GM18505 (cell line): ENCODE results near the gene NRXN3.

Experiments used
- ATAC-seq: cut with Tn5 transposase; IDR thresholded peaks from one replicate; pipeline ENCODE4 v1.9.1; 2021; ENCODE audit not compliant: unreplicated experiment
- POLR2A ChIP-seq: IDR thresholded peaks from 4 replicates; pipeline ENCODE4 v1.6.1; 2011; ENCODE audit warnings: borderline replicate concordance; ENCODE audit not compliant: insufficient read depth, insufficient read length; ENCODE audit errors: extremely low read depth

The NRXN3 gene

GRCh38 chr14:79542121-79542520, 1371.9 kb downstream of the NRXN3 start:
- TF ChIP-seq POLR2A = no peak
- no peak for ATAC-seq

GRCh38 chr14:79543348-79543747, 1373.2 kb downstream of the NRXN3 start:
- TF ChIP-seq POLR2A = no peak
- ATAC-seq = no peak

- TF ChIP-seq POLR2A = no peak
- no peak for ATAC-seq
Observed at GRCh38 chr14:79543967-79544697, 1374.0 kb downstream of the NRXN3 start.

GRCh38 chr14:79544698-79545070, 1374.5 kb downstream of the NRXN3 start:
- TF ChIP-seq POLR2A = no peak
- no peak for ATAC-seq

- no peak for ATAC-seq
- no peak for TF ChIP-seq POLR2A
Observed at GRCh38 chr14:79548836-79549235, 1378.7 kb downstream of the NRXN3 start.

- TF ChIP-seq POLR2A = no peak
- no peak for ATAC-seq
Observed at GRCh38 chr14:79549515-79549914, 1379.3 kb downstream of the NRXN3 start.

- no peak for TF ChIP-seq POLR2A
- ATAC-seq = no peak
Observed at GRCh38 chr14:79551523-79551922, 1381.3 kb downstream of the NRXN3 start.

- no peak for ATAC-seq
- TF ChIP-seq POLR2A = no peak
Observed at GRCh38 chr14:79552778-79553177, 1382.6 kb downstream of the NRXN3 start.

- no peak for ATAC-seq
- no peak for TF ChIP-seq POLR2A
Observed at GRCh38 chr14:79554816-79555215, 1384.6 kb downstream of the NRXN3 start.

GRCh38 chr14:79555429-79555828, 1385.3 kb downstream of the NRXN3 start:
- no peak for ATAC-seq
- TF ChIP-seq POLR2A = no peak

- no peak for TF ChIP-seq POLR2A
- no peak for ATAC-seq
Observed at GRCh38 chr14:79557309-79557708, 1387.1 kb downstream of the NRXN3 start.

GRCh38 chr14:79562185-79562584, 1392.0 kb downstream of the NRXN3 start:
- TF ChIP-seq POLR2A = no peak
- ATAC-seq = no peak

GRCh38 chr14:79564371-79564770, 1394.2 kb downstream of the NRXN3 start:
- no peak for ATAC-seq
- no peak for TF ChIP-seq POLR2A

GRCh38 chr14:79567306-79567705, 1397.1 kb downstream of the NRXN3 start:
- no peak for ATAC-seq

GRCh38 chr14:79568594-79568993, 1398.4 kb downstream of the NRXN3 start:
- ATAC-seq = no peak

More at GRCh38 chr14:79567306-79567705, 1397.1 kb downstream of the NRXN3 start:
- no peak for TF ChIP-seq POLR2A

More at GRCh38 chr14:79568594-79568993, 1398.4 kb downstream of the NRXN3 start:
- no peak for TF ChIP-seq POLR2A
